ENCODE measurements around the gene MCUR1. TPM values are rescaled to one million over a fixed set of nuclear protein-coding genes. Genes with fewer than 3 reads are reported as not detected.

Gene MCUR1
- total and polyA plus RNA-seq, 9 of the 15 experiments (the other 6 are each of a cell fraction or from before 2014, with no cell fraction given): 5.1 to 60.2 (median 41.4) TPM

GRCh38 chr6:13795041-13795750, 19.2 kb downstream of the MCUR1 start (continued):
- TF ChIP-seq REST (IDR thresholded peaks at IDR 0.05; ENCODE audit: borderline replicate concordance) (peak; percentile 80; the same call in 1 of the 2 replicates), REST (CRISPR knock-in tag; IDR thresholded peaks at IDR 0.05; ENCODE audit: low read depth) (no peak), NRF1 (conservative IDR thresholded peaks at IDR 0.05 in 1 of 2, IDR thresholded peaks at IDR 0.05 in 1 of 2) (no peak), ZBTB33 (CRISPR knock-in tag; IDR thresholded peaks at IDR 0.05) (no peak), BCL6 (CRISPR knock-in tag; IDR thresholded peaks at IDR 0.05) (no peak), RREB1 (CRISPR knock-in tag; IDR thresholded peaks at IDR 0.05) (no peak), MCM7 (IDR thresholded peaks at IDR 0.05) (no peak), ZNF408 (CRISPR knock-in tag; IDR thresholded peaks at IDR 0.05; ENCODE audit: low read depth) (no peak), PTTG1 (tag; IDR thresholded peaks at IDR 0.05; ENCODE audit: low read depth) (no peak), ZNF445 (CRISPR knock-in tag; IDR thresholded peaks at IDR 0.05; ENCODE audit: low read depth) (no peak), CC2D1A (IDR thresholded peaks at IDR 0.05) (peak; percentile 80), SRSF9 (IDR thresholded peaks at IDR 0.05; ENCODE audit: borderline replicate concordance, low read depth, low read length) (no peak), TBP (optimal IDR thresholded peaks at IDR 0.05; ENCODE audit: low read depth, low read length) (no peak)

Data from K562 (cell line).